8988T (cell line): ENCODE measurements around the gene C5orf52.
"Not testable (repeated sequence)": the region's sequence is repeated elsewhere in the genome, so short reads cannot be mapped to it uniquely, and the experiment has no call there.

Experiments used
- DNase-seq: peaks from one replicate; pipeline ENCODE4 v3.0.0; 2011

Gene C5orf52

GRCh38 chr5:157679801-157680200 lies 8.5 kb downstream of the C5orf52 start:
- DNase-seq = no peak

- DNase-seq = no peak
Measured at GRCh38 chr5:157680239-157680638, 8.9 kb downstream of the C5orf52 start.

- DNase-seq = no peak
Measured at GRCh38 chr5:157681048-157681447, 9.7 kb downstream of the C5orf52 start.

GRCh38 chr5:157682257-157682656 lies 10.9 kb downstream of the C5orf52 start:
- no peak for DNase-seq

GRCh38 chr5:157686276-157687197 lies 15.2 kb downstream of the C5orf52 start:
- not testable (repeated sequence) for DNase-seq

GRCh38 chr5:157687198-157687554 lies 15.8 kb downstream of the C5orf52 start:
- DNase-seq = no peak

GRCh38 chr5:157689942-157690689 lies 18.8 kb downstream of the C5orf52 start:
- no peak for DNase-seq

- no peak for DNase-seq
Measured at GRCh38 chr5:157690690-157691433, 19.5 kb downstream of the C5orf52 start.

- DNase-seq = not testable (repeated sequence)
Measured at GRCh38 chr5:157693816-157694215, 22.5 kb downstream of the C5orf52 start.

GRCh38 chr5:157696154-157696553 lies 24.8 kb downstream of the C5orf52 start:
- DNase-seq = not testable (repeated sequence)

GRCh38 chr5:157698674-157699073 lies 27.3 kb downstream of the C5orf52 start:
- DNase-seq = not testable (repeated sequence)

GRCh38 chr5:157703736-157704135 lies 32.4 kb downstream of the C5orf52 start:
- DNase-seq = no peak

- no peak for DNase-seq
Measured at GRCh38 chr5:157708866-157709265, 37.5 kb downstream of the C5orf52 start.

- DNase-seq = no peak
Measured at GRCh38 chr5:157709346-157709745, 38.0 kb downstream of the C5orf52 start.

- no peak for DNase-seq
Measured at GRCh38 chr5:157710431-157710830, 39.1 kb downstream of the C5orf52 start.

- DNase-seq = no peak
Measured at GRCh38 chr5:157710882-157711281, 39.5 kb downstream of the C5orf52 start.

GRCh38 chr5:157713830-157714595 lies 42.7 kb downstream of the C5orf52 start:
- DNase-seq = no peak

GRCh38 chr5:157714596-157714864 lies 43.2 kb downstream of the C5orf52 start:
- no peak for DNase-seq

GRCh38 chr5:157718519-157718918 lies 47.2 kb downstream of the C5orf52 start:
- DNase-seq = no peak

GRCh38 chr5:157719245-157719644 lies 47.9 kb downstream of the C5orf52 start:
- DNase-seq = no peak

GRCh38 chr5:157721159-157721558 lies 49.8 kb downstream of the C5orf52 start:
- no peak for DNase-seq

- not testable (repeated sequence) for DNase-seq
Measured at GRCh38 chr5:157722895-157723294, 51.6 kb downstream of the C5orf52 start.

- DNase-seq = not testable (repeated sequence)
Measured at GRCh38 chr5:157726607-157727006, 55.3 kb downstream of the C5orf52 start.
